Suprapubic skin (tissue), 4 donors: ENCODE measurements around the gene PRMT1. TPM values are rescaled to one million over a fixed set of nuclear protein-coding genes. Genes with fewer than 3 reads are reported as not detected.

Source experiments
- DNase-seq, 2 donors: peaks; one replicate each; pipeline ENCODE4 v3.0.0-alpha.2; 2019; ENCODE audit warnings: low spot score in 2 of 2
- H3K27ac ChIP-seq: fragments of 200-600 bp; sonication (generic); one replicate; pipeline ENCODE4 v1.5.1; 2019
- H3K27me3 ChIP-seq: fragments of 200-600 bp; sonication (generic); one replicate; pipeline ENCODE4 v1.5.1; 2019
- H3K36me3 ChIP-seq: fragments of 200-600 bp; sonication (generic); one replicate; pipeline ENCODE4 v1.5.1; 2019
- H3K4me1 ChIP-seq: fragments of 200-600 bp; sonication (generic); one replicate; pipeline ENCODE4 v1.5.1; 2019
- H3K4me3 ChIP-seq: fragments of 200-600 bp; sonication (generic); one replicate; pipeline ENCODE4 v1.5.1; 2019; ENCODE audit warnings: mild to moderate bottlenecking
- H3K9me3 ChIP-seq: fragments of 200-600 bp; sonication (generic); one replicate; pipeline ENCODE4 v1.5.1; 2019
- CTCF ChIP-seq, 2 donors: fragments of 200-600 bp in 1 of 2; fragments of 450-650 bp in 1 of 2; sonication (generic) in 1 of 2; IDR thresholded peaks; one replicate each; pipeline ENCODE4 v1.5.1; 2016 to 2019; ENCODE audit warnings: antibody characterized with exemption in 2 of 2, mild to moderate bottlenecking in 1 of 2, moderate library complexity in 1 of 2
- EP300 ChIP-seq: sonication (generic); formaldehyde crosslinking; IDR thresholded peaks from one replicate; pipeline ENCODE4 v1.6.1; 2017; ENCODE audit warnings: antibody characterized with exemption
- POLR2A ChIP-seq, 2 donors: fragments of 450-650 bp; IDR thresholded peaks; one replicate each; pipeline ENCODE4 v1.6.1; 2017; ENCODE audit warnings: antibody characterized with exemption in 2 of 2, mild to moderate bottlenecking in 2 of 2, moderate library complexity in 2 of 2
- POLR2AphosphoS5 ChIP-seq, 3 donors: sonication (generic); formaldehyde crosslinking; IDR thresholded peaks; one replicate each; pipeline ENCODE4 v1.6.1; 2017; ENCODE audit warnings: antibody characterized with exemption in 3 of 3
- WGBS: methylation state at CpG from one replicate; pipeline ENCODE4 v1.1.5; 2018; 5-methylcytosine and 5-hydroxymethylcytosine counted together
- total RNA-seq, 4 donors: library from RNA; depleted of rRNA; stranded (reverse); fragments of >200 nt; gene quantifications; one replicate each; pipeline ENCODE4 v1.1.0, GENCODE V29; 2016

The PRMT1 gene
- total RNA-seq, 4 donors from 2014 or later: 101 to 142 (median 112) TPM

- no peaks in the 10 kb centered on the region for H3K9me3 ChIP-seq
- H3K27me3 ChIP-seq: no peaks in the 10 kb centered on the region
- no peak overlapping the region for H3K27ac ChIP-seq
- no peak for DNase-seq
- H3K4me3 ChIP-seq: no peak overlapping the region
- no peak for TF ChIP-seq CTCF (IDR thresholded peaks at IDR 0.05)
- no peak for TF ChIP-seq POLR2A (IDR thresholded peaks at IDR 0.05)
- TF ChIP-seq POLR2AphosphoS5 (IDR thresholded peaks at IDR 0.05): no peak
- no peak for TF ChIP-seq EP300
- peaks cover 98% of the 10 kb centered on the region for H3K36me3 ChIP-seq
- 89% methylated on average over 13 of the region's 15 CpGs for WGBS
- peaks cover 1% of the 10 kb centered on the region for H3K4me1 ChIP-seq
These were observed 18.9 kb upstream of the PRMT1 start for GRCh38 chr19:49658139-49658517.

GRCh38 chr19:49658566-49659442 lies 18.3 kb upstream of the PRMT1 start:
- no peak for TF ChIP-seq POLR2AphosphoS5 (IDR thresholded peaks at IDR 0.05)
- TF ChIP-seq POLR2A (IDR thresholded peaks at IDR 0.05): no peak
- TF ChIP-seq EP300: no peak
- no peak for TF ChIP-seq CTCF (IDR thresholded peaks at IDR 0.05)
- no peak overlapping the region for H3K4me3 ChIP-seq
- no peak overlapping the region for H3K27ac ChIP-seq
- no peaks in the 10 kb centered on the region for H3K9me3 ChIP-seq
- H3K4me1 ChIP-seq: peaks cover 8% of the 10 kb centered on the region
- peaks cover 91% of the 10 kb centered on the region for H3K36me3 ChIP-seq
- no peaks in the 10 kb centered on the region for H3K27me3 ChIP-seq
- no peak for DNase-seq
- 89% methylated on average over 9 of the region's 12 CpGs for WGBS

GRCh38 chr19:49660338-49660961 lies 16.6 kb upstream of the PRMT1 start:
- 76% methylated on average over 11 of the region's 15 CpGs for WGBS
- H3K27me3 ChIP-seq: no peaks in the 10 kb centered on the region
- peaks cover 17% of the 10 kb centered on the region for H3K4me1 ChIP-seq
- H3K27ac ChIP-seq: no peak overlapping the region
- H3K4me3 ChIP-seq: no peak overlapping the region
- DNase-seq: no peak
- no peak for TF ChIP-seq EP300
- no peak for TF ChIP-seq POLR2AphosphoS5 (IDR thresholded peaks at IDR 0.05)
- no peak for TF ChIP-seq CTCF (IDR thresholded peaks at IDR 0.05)
- TF ChIP-seq POLR2A (IDR thresholded peaks at IDR 0.05): no peak
- H3K9me3 ChIP-seq: no peaks in the 10 kb centered on the region
- peaks cover 75% of the 10 kb centered on the region for H3K36me3 ChIP-seq

GRCh38 chr19:49662011-49662410 lies 15.1 kb upstream of the PRMT1 start:
- H3K36me3 ChIP-seq: peaks cover 59% of the 10 kb centered on the region
- no peaks in the 10 kb centered on the region for H3K9me3 ChIP-seq
- no peak overlapping the region for H3K4me3 ChIP-seq
- no peak overlapping the region for H3K27ac ChIP-seq
- 92% methylated on average over 10 of the region's 16 CpGs for WGBS
- DNase-seq: no peak
- H3K27me3 ChIP-seq: no peaks in the 10 kb centered on the region
- H3K4me1 ChIP-seq: peaks cover 27% of the 10 kb centered on the region
- TF ChIP-seq CTCF (IDR thresholded peaks at IDR 0.05) (no peak), POLR2AphosphoS5 (IDR thresholded peaks at IDR 0.05) (no peak)

GRCh38 chr19:49663224-49663623 lies 13.8 kb upstream of the PRMT1 start:
- Histone ChIP-seq H3K27me3 (no peaks in the 10 kb centered on the region), H3K36me3 (peaks cover 47% of the 10 kb centered on the region), H3K4me1 (peaks cover 29% of the 10 kb centered on the region), H3K9me3 (no peaks in the 10 kb centered on the region), H3K27ac (no peak overlapping the region), H3K4me3 (no peak overlapping the region)
- no peak for DNase-seq
- 72% methylated on average over 11 of the region's 12 CpGs for WGBS
- TF ChIP-seq POLR2A (IDR thresholded peaks at IDR 0.05) (no peak), EP300 (no peak), CTCF (IDR thresholded peaks at IDR 0.05) (no peak), POLR2AphosphoS5 (IDR thresholded peaks at IDR 0.05) (no peak)
